Embryonic facial prominence (tissue), 1 donor: ENCODE data around the gene PDE11A.
A peak's percentile ranks its signal among the peaks of the same experiment; 100 is the strongest.

Experiments
- DNase-seq: peaks from one replicate; pipeline ENCODE4 v3.0.0-alpha.2; 2016; ENCODE audit errors: extremely low spot score

The PDE11A gene

GRCh38 chr2:177727577-177728398 lies 344.8 kb downstream of the PDE11A start:
- no peak for DNase-seq

GRCh38 chr2:177726931-177727348 lies 345.6 kb downstream of the PDE11A start:
- DNase-seq = no peak

- peak; percentile 36 for DNase-seq
These were observed 347.9 kb downstream of the PDE11A start for GRCh38 chr2:177724398-177725287.

- no peak for DNase-seq
These were observed 349.3 kb downstream of the PDE11A start for GRCh38 chr2:177723235-177723634.

DNA sequence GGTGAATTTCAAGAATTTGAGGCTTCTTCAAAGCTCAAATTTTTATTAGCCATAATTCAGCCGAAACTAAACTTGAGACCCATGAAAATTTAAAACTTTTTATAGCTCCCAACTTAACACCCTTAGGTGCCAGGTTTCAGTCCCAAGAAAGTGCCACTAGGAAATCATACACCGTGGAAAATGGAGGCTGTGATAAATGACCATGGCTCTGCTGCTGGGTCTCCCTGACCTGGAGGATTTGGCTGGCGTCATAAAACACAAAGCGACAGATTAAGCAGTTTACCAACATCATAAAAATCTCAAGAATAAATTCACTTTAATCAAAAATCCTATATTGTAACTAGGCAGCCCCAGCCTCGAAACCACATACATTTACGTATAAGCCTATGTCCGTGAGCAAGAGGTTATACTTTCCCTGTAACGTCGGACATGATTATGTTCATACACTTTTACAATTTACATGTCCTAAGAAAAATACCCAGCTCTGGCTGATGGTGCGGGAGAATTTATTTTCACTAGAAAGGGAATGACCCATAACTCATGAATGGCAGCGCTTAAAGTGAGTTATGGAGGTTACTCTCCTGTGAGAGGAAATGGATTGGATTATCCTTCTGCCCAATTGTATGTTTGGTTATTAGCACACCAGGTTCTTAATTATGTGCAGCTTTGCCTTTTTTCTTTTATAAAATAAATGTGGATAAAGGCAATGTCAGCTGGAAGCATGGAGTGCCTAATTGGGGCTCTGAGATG lies 350.6 kb downstream of the PDE11A start:
- no peak for DNase-seq

DNA sequence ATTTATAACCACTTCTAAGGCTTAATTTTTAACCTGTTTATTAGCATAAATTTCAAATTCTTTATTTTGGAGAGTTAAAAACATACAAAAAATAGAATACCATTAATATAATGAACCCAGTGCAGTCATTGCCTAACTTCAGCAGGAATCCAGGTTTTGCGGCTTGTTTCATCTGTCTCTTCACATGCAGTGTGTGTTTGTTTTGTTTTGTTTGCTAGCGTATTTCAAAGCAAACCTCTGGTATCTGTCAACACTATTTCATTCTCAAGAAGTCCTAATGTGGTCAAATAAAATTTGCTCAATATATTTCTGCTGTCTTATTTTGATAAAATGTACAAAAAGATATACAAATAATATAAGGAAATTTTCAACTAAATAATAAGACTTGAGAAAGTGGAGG lies 351.5 kb downstream of the PDE11A start:
- DNase-seq = no peak

GRCh38 chr2:177717831-177718618 lies 354.6 kb downstream of the PDE11A start:
- DNase-seq = no peak

- DNase-seq = no peak
These were observed 356.1 kb downstream of the PDE11A start for GRCh38 chr2:177716484-177716883.

DNA sequence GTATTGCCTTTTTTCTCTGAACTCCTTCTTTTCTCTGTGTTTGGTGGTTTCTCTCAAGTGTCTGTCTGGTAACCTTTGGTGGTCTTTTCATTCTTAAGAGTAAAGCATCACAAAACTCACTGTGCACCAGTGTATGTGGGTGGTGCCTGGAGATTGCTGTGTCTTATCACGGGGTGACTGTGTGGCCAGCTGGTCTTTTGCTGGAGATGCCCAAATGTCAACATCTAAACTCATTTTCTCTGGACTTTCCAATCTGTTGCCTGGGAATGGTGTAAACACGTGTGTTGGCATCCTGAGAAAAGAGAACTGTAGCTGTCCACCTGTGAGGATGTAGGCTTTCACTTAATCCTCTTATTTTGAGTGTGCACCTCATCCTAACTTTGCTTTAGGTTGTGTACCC lies 356.8 kb downstream of the PDE11A start:
- DNase-seq = no peak

- no peak for DNase-seq
These were observed 357.9 kb downstream of the PDE11A start for GRCh38 chr2:177714704-177715103.

GRCh38 chr2:177712462-177712861 lies 360.1 kb downstream of the PDE11A start:
- DNase-seq = no peak

DNA sequence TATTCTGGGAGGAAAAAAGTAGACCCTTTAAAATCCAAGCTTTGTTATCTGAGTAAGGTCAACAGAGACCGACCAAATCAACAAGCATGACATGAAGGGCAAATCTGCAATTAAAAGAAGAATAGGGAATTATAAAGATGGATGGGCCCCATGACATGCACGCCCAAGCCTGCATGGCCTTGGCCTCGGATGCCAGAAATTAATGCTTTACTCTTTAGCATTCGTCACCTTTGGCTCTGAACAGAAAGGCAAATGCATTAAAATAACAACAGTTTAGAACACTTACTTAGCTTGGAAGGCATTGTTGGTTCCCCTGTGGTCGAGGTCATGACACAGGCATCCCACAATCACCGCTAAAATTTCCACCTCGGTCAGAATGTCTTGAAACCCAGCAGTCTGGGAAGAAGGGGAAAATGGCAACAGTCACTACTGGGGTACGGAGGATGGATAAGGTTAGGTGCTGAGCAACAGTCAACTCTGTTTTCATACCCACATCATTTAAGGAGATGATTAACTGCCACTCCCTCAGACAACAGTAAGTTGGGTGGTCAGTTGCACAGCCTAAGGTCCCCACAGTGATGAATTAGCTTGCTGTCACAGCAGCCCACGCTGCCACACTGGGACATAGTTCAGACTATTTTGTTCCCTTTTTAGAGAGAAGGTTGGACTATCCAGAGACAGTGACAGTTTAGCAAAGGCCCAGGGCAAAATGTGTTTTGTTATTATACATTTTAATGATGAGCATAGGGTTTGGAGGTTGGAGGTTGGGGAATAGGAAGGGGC lies 360.9 kb downstream of the PDE11A start:
- DNase-seq = no peak

- no peak for DNase-seq
These were observed 361.7 kb downstream of the PDE11A start for GRCh38 chr2:177710889-177711288.

GRCh38 chr2:177709986-177710401 lies 362.6 kb downstream of the PDE11A start:
- no peak for DNase-seq

DNA sequence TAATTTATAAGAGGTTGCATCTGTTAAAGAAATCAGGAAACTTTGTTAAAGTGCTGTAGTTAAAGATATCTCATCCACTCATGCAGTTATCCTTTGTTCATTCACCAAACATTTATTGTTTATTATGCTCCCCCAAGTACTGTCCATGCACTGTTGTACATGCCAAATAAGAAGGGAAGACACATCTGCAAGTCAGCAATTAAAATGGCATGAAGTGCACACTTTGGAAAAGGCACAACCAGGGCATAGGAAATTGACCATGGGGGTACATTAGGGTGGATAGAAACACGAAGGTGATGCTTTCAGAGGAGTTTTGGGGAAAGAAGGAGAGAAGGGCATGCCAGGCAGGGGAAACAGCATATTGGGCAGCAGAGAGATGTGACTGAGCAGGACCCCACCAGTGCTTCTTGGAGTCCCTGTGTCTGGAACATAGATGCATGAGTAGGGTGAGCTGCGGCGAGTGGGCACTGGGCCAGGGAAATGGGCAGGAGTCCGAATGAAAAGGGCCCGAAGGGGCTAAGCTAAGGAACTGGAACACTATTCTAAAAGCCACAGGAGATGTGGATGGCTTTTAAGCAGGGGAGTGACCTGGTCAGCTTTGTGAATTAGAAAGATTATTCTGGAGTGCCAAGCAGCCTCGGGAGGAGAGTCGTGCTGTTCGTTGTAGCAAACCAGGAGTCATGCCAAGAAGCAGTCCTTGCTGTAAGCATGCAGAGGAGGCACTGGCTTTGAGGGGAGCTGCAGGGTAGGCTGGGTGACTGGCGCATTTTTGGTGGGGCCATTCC lies 363.7 kb downstream of the PDE11A start:
- no peak for DNase-seq

- no peak for DNase-seq
These were observed 364.5 kb downstream of the PDE11A start for GRCh38 chr2:177708106-177708505.

- no peak for DNase-seq
These were observed 366.9 kb downstream of the PDE11A start for GRCh38 chr2:177705511-177706173.

DNA sequence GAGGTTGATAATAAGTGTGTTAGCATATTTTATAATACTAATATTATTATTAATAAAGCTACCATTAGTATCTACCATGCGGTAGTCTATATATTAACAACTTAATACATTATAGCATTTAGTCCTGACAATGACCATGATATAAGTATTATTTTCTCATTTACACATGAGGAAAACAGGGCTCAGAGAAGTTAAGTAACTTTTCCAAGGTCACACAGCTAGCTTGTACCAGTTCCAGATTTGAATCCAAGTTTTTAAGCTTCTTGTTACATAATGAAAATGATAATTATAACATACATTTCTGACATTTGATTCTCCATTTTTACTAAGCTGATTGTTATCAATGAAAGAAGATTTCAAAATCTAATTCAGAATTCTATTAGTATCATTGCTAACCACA lies 369.4 kb downstream of the PDE11A start:
- DNase-seq = no peak

- DNase-seq = no peak
These were observed 374.3 kb downstream of the PDE11A start for GRCh38 chr2:177698281-177698680.
